Right ventricle myocardium inferior (tissue), 1 donor: ENCODE measurements around the gene PLOD2. TPM values are rescaled to one million over a fixed set of nuclear protein-coding genes. Genes with fewer than 3 reads are reported as not detected.

Experiments
- ATAC-seq: fragments of 200-7000 bp; cut with Tn5 transposase; one replicate; pipeline ENCODE4 v1.9.1; 2020; ENCODE audit warnings: mild to moderate bottlenecking, moderate library complexity
- DNase-seq: peaks from one replicate; pipeline ENCODE4 v3.0.0; 2021; ENCODE audit errors: missing footprints
- intact Hi-C: fragments of 100-400 bp; cut with DNase I; formaldehyde crosslinking; loops from one replicate; pipeline ENCODE4 v1.11.0; 2022
- total RNA-seq: library from RNA; stranded (reverse); fragmentation: NEBNext Ultra II Directional; extraction: Animal tissue kit (Norgen Biotek cat#: 25700); gene quantifications from one replicate; pipeline ENCODE4 v1.2.1, GENCODE V29; 2021
- donor health status: DM: no; HTN: yes; CAD: no; lungs with severe emphysema.

The PLOD2 gene
- total RNA-seq, 1 donor from 2014 or later, result 19.7 TPM

GRCh38 chr3:146020969-146021368 lies 140.0 kb downstream of the PLOD2 start:
- ATAC-seq (no peak), DNase-seq (no peak)
- intact Hi-C loops, result no loop called here

GRCh38 chr3:146019508-146019907 lies 141.5 kb downstream of the PLOD2 start:
- ATAC-seq (no peak), DNase-seq (no peak)
- intact Hi-C loops, result no loop called here

Other genes starting within 250 kb of the PLOD2 start
- 20.3 TPM for gene PLSCR4, start 89.9 kb upstream of the PLOD2 start, total RNA-seq